NCI-H2081 (cell line): ENCODE data around the gene ATP1A2.
"Not testable (repeated sequence)": the region's sequence is repeated elsewhere in the genome, so short reads cannot be mapped to it uniquely, and the experiment has no call there.

Source experiments
- DNase-seq, 2 experiments: peaks; one replicate each; lab custom pipeline; 2025; lab: John Stamatoyannopoulos, UW

The ATP1A2 gene

GRCh38 chr1:160124705-160125478, 9.3 kb downstream of the ATP1A2 start:
- DNase-seq, result no peak

GRCh38 chr1:160125746-160126145, 10.2 kb downstream of the ATP1A2 start:
- DNase-seq, result no peak

- not testable (repeated sequence) for DNase-seq
These were observed 10.8 kb downstream of the ATP1A2 start for GRCh38 chr1:160126342-160126741.

GRCh38 chr1:160127381-160127780, 11.8 kb downstream of the ATP1A2 start:
- no peak for DNase-seq

GRCh38 chr1:160127865-160128523, 12.4 kb downstream of the ATP1A2 start:
- no peak for DNase-seq

GRCh38 chr1:160128636-160129035, 13.1 kb downstream of the ATP1A2 start:
- no peak for DNase-seq

GRCh38 chr1:160129046-160129445, 13.5 kb downstream of the ATP1A2 start:
- no peak for DNase-seq

- no peak for DNase-seq
These were observed 14.0 kb downstream of the ATP1A2 start for GRCh38 chr1:160129558-160129957.

GRCh38 chr1:160129966-160130365, 14.4 kb downstream of the ATP1A2 start:
- no peak for DNase-seq

GRCh38 chr1:160130486-160130885, 14.9 kb downstream of the ATP1A2 start:
- no peak for DNase-seq

GRCh38 chr1:160130939-160131338, 15.4 kb downstream of the ATP1A2 start:
- DNase-seq, result no peak

- DNase-seq, result no peak
These were observed 16.4 kb downstream of the ATP1A2 start for GRCh38 chr1:160131803-160132565.

- DNase-seq, result no peak
These were observed 18.6 kb downstream of the ATP1A2 start for GRCh38 chr1:160133990-160134770.

GRCh38 chr1:160134791-160135572, 19.4 kb downstream of the ATP1A2 start:
- no peak for DNase-seq

- no peak for DNase-seq
These were observed 20.8 kb downstream of the ATP1A2 start for GRCh38 chr1:160136121-160136925.

GRCh38 chr1:160136926-160137200, 21.3 kb downstream of the ATP1A2 start:
- DNase-seq, result no peak

- DNase-seq, result peak in 1 of 2 experiments; percentile 33
These were observed 21.8 kb downstream of the ATP1A2 start for GRCh38 chr1:160137216-160137862.

- DNase-seq, result no peak
These were observed 24.3 kb downstream of the ATP1A2 start for GRCh38 chr1:160139840-160140239.

GRCh38 chr1:160143695-160144094, 28.1 kb downstream of the ATP1A2 start:
- DNase-seq, result no peak

- no peak for DNase-seq
These were observed 29.4 kb downstream of the ATP1A2 start for GRCh38 chr1:160144921-160145320.
